ENCODE measurements around the gene USP48.

Gene USP48

GRCh38 chr1:21725748-21726392 is 57.1 kb downstream of the USP48 start:
- H3K9me3 Mint-ChIP-seq = no peaks in the 10 kb centered on the region
- no peak for DNase-seq (ENCODE audit: low spot score)
- no peak overlapping the region for H3K4me3 Mint-ChIP-seq
- H3K4me1 Mint-ChIP-seq (ENCODE audit: low read depth) = no peaks in the 10 kb centered on the region
- no peak overlapping the region for H3K27ac Mint-ChIP-seq
- peaks cover 43% of the 10 kb centered on the region for H3K36me3 Mint-ChIP-seq (ENCODE audit: low read depth)
- H3K27me3 Mint-ChIP-seq (ENCODE audit: low read depth) = no peaks in the 10 kb centered on the region

- Mint-ChIP-seq H3K36me3 (ENCODE audit: low read depth) (peaks cover 46% of the 10 kb centered on the region), H3K4me3 (no peak overlapping the region), H3K27me3 (ENCODE audit: low read depth) (no peaks in the 10 kb centered on the region), H3K27ac (no peak overlapping the region), H3K9me3 (no peaks in the 10 kb centered on the region), H3K4me1 (ENCODE audit: low read depth) (no peaks in the 10 kb centered on the region)
- DNase-seq (ENCODE audit: low spot score) = no peak
Measured at GRCh38 chr1:21724570-21724969, 58.4 kb downstream of the USP48 start.

GRCh38 chr1:21724098-21724497 is 58.9 kb downstream of the USP48 start:
- Mint-ChIP-seq H3K27ac (no peak overlapping the region), H3K9me3 (no peaks in the 10 kb centered on the region), H3K27me3 (ENCODE audit: low read depth) (no peaks in the 10 kb centered on the region), H3K4me3 (no peak overlapping the region), H3K36me3 (ENCODE audit: low read depth) (peaks cover 44% of the 10 kb centered on the region), H3K4me1 (ENCODE audit: low read depth) (no peaks in the 10 kb centered on the region)
- no peak for DNase-seq (ENCODE audit: low spot score)

- Mint-ChIP-seq H3K27ac (no peak overlapping the region), H3K4me1 (ENCODE audit: low read depth) (no peaks in the 10 kb centered on the region), H3K9me3 (no peaks in the 10 kb centered on the region), H3K27me3 (ENCODE audit: low read depth) (no peaks in the 10 kb centered on the region), H3K36me3 (ENCODE audit: low read depth) (peaks cover 52% of the 10 kb centered on the region), H3K4me3 (no peak overlapping the region)
- no peak for DNase-seq (ENCODE audit: low spot score)
Measured at GRCh38 chr1:21721295-21721985, 61.5 kb downstream of the USP48 start.

- no peak overlapping the region for H3K4me3 Mint-ChIP-seq
- no peaks in the 10 kb centered on the region for H3K9me3 Mint-ChIP-seq
- no peaks in the 10 kb centered on the region for H3K27me3 Mint-ChIP-seq (ENCODE audit: low read depth)
- no peaks in the 10 kb centered on the region for H3K4me1 Mint-ChIP-seq (ENCODE audit: low read depth)
- no peak overlapping the region for H3K27ac Mint-ChIP-seq
- peaks cover 59% of the 10 kb centered on the region for H3K36me3 Mint-ChIP-seq (ENCODE audit: low read depth)
- no peak for DNase-seq (ENCODE audit: low spot score)
Measured at GRCh38 chr1:21716169-21716568, 66.8 kb downstream of the USP48 start.

- Mint-ChIP-seq H3K4me3 (no peak overlapping the region), H3K36me3 (ENCODE audit: low read depth) (peaks cover 39% of the 10 kb centered on the region), H3K27ac (no peak overlapping the region), H3K27me3 (ENCODE audit: low read depth) (no peaks in the 10 kb centered on the region), H3K9me3 (no peaks in the 10 kb centered on the region), H3K4me1 (ENCODE audit: low read depth) (peaks cover 10% of the 10 kb centered on the region)
- no peak for DNase-seq (ENCODE audit: low spot score)
Measured at GRCh38 chr1:21707891-21708290, 75.1 kb downstream of the USP48 start.

- peaks cover 41% of the 10 kb centered on the region for H3K36me3 Mint-ChIP-seq (ENCODE audit: low read depth)
Measured at GRCh38 chr1:21707086-21707840, 75.7 kb downstream of the USP48 start.

GRCh38 chr1:21706151-21706835 is 76.7 kb downstream of the USP48 start:
- H3K9me3 Mint-ChIP-seq = no peaks in the 10 kb centered on the region
- H3K27ac Mint-ChIP-seq = no peak overlapping the region
- H3K27me3 Mint-ChIP-seq (ENCODE audit: low read depth) = no peaks in the 10 kb centered on the region
- DNase-seq (ENCODE audit: low spot score) = no peak
- H3K4me3 Mint-ChIP-seq = no peak overlapping the region
- H3K36me3 Mint-ChIP-seq (ENCODE audit: low read depth) = peaks cover 41% of the 10 kb centered on the region
- H3K4me1 Mint-ChIP-seq (ENCODE audit: low read depth) = peaks cover 10% of the 10 kb centered on the region

More at GRCh38 chr1:21707086-21707840, 75.7 kb downstream of the USP48 start:
- no peak for DNase-seq (ENCODE audit: low spot score)
- Mint-ChIP-seq H3K4me1 (ENCODE audit: low read depth) (peaks cover 10% of the 10 kb centered on the region), H3K27ac (no peak overlapping the region), H3K27me3 (ENCODE audit: low read depth) (no peaks in the 10 kb centered on the region), H3K9me3 (no peaks in the 10 kb centered on the region), H3K4me3 (no peak overlapping the region)

GRCh38 chr1:21705303-21705980 is 77.5 kb downstream of the USP48 start:
- Mint-ChIP-seq H3K36me3 (ENCODE audit: low read depth) (peaks cover 42% of the 10 kb centered on the region), H3K4me3 (no peak overlapping the region), H3K27me3 (ENCODE audit: low read depth) (no peaks in the 10 kb centered on the region), H3K9me3 (no peaks in the 10 kb centered on the region), H3K4me1 (ENCODE audit: low read depth) (peaks cover 10% of the 10 kb centered on the region), H3K27ac (no peak overlapping the region)
- DNase-seq (ENCODE audit: low spot score) = no peak

- Mint-ChIP-seq H3K27ac (peak overlapping the region; percentile 55), H3K9me3 (no peaks in the 10 kb centered on the region), H3K27me3 (ENCODE audit: low read depth) (no peaks in the 10 kb centered on the region), H3K36me3 (ENCODE audit: low read depth) (peaks cover 50% of the 10 kb centered on the region), H3K4me3 (peak overlapping the region; percentile 4), H3K4me1 (ENCODE audit: low read depth) (peaks cover 14% of the 10 kb centered on the region)
- no peak for DNase-seq (ENCODE audit: low spot score)
Measured at GRCh38 chr1:21704145-21704544, 78.8 kb downstream of the USP48 start.

- peaks cover 14% of the 10 kb centered on the region for H3K4me1 Mint-ChIP-seq (ENCODE audit: low read depth)
- no peak overlapping the region for H3K4me3 Mint-ChIP-seq
- DNase-seq (ENCODE audit: low spot score) = no peak
- H3K27ac Mint-ChIP-seq = no peak overlapping the region
- H3K9me3 Mint-ChIP-seq = no peaks in the 10 kb centered on the region
- no peaks in the 10 kb centered on the region for H3K27me3 Mint-ChIP-seq (ENCODE audit: low read depth)
- H3K36me3 Mint-ChIP-seq (ENCODE audit: low read depth) = peaks cover 54% of the 10 kb centered on the region
Measured at GRCh38 chr1:21703318-21703963, 79.5 kb downstream of the USP48 start.

- Mint-ChIP-seq H3K27me3 (ENCODE audit: low read depth) (no peaks in the 10 kb centered on the region), H3K4me1 (ENCODE audit: low read depth) (peaks cover 14% of the 10 kb centered on the region), H3K9me3 (no peaks in the 10 kb centered on the region), H3K4me3 (no peak overlapping the region), H3K36me3 (ENCODE audit: low read depth) (peaks cover 58% of the 10 kb centered on the region), H3K27ac (no peak overlapping the region)
- DNase-seq (ENCODE audit: low spot score) = no peak
Measured at GRCh38 chr1:21702780-21703179, 80.2 kb downstream of the USP48 start.

GRCh38 chr1:21701401-21701800 is 81.5 kb downstream of the USP48 start:
- peaks cover 14% of the 10 kb centered on the region for H3K4me1 Mint-ChIP-seq (ENCODE audit: low read depth)
- no peaks in the 10 kb centered on the region for H3K27me3 Mint-ChIP-seq (ENCODE audit: low read depth)
- DNase-seq (ENCODE audit: low spot score) = no peak
- H3K4me3 Mint-ChIP-seq = no peak overlapping the region
- H3K27ac Mint-ChIP-seq = no peak overlapping the region
- no peaks in the 10 kb centered on the region for H3K9me3 Mint-ChIP-seq
- peaks cover 55% of the 10 kb centered on the region for H3K36me3 Mint-ChIP-seq (ENCODE audit: low read depth)
